Retina (tissue), 1 donor: Measurements from ENCODE around the gene CACNA2D3.
"Not testable (repeated sequence)": the region's sequence is repeated elsewhere in the genome, so short reads cannot be mapped to it uniquely, and the experiment has no call there.

ENCODE experiments used
- DNase-seq: peaks from one replicate; pipeline ENCODE4 v3.0.0-alpha.2; 2016

Gene CACNA2D3

GRCh38 chr3:54122324-54123002 lies at the start of gene CACNA2D3:
Gene CACNA2D3 (plus strand): TSS chr3:54122552.
- no peak for DNase-seq

- DNase-seq: no peak
Observed at GRCh38 chr3:54073386-54073785, 49.0 kb upstream of the CACNA2D3 start.

GRCh38 chr3:54079314-54079713 lies 43.0 kb upstream of the CACNA2D3 start:
- DNase-seq: no peak

GRCh38 chr3:54079730-54080325 lies 42.5 kb upstream of the CACNA2D3 start:
- peak; percentile 33 for DNase-seq

- DNase-seq: no peak
Observed at GRCh38 chr3:54083921-54084320, 38.4 kb upstream of the CACNA2D3 start.

GRCh38 chr3:54085936-54086335 lies 36.4 kb upstream of the CACNA2D3 start:
- no peak for DNase-seq

- peak; percentile 23 for DNase-seq
Observed at GRCh38 chr3:54086652-54087405, 35.5 kb upstream of the CACNA2D3 start.

- peak; percentile 83 for DNase-seq
Observed at GRCh38 chr3:54087581-54088410, 34.6 kb upstream of the CACNA2D3 start.

- no peak for DNase-seq
Observed at GRCh38 chr3:54093491-54094248, 28.7 kb upstream of the CACNA2D3 start.

- DNase-seq: no peak
Observed at GRCh38 chr3:54094926-54095325, 27.4 kb upstream of the CACNA2D3 start.

GRCh38 chr3:54099381-54099780 lies 23.0 kb upstream of the CACNA2D3 start:
- DNase-seq: no peak

- DNase-seq: no peak
Observed at GRCh38 chr3:54104084-54104483, 18.3 kb upstream of the CACNA2D3 start.

- not testable (repeated sequence) for DNase-seq
Observed at GRCh38 chr3:54116129-54116528, 6.2 kb upstream of the CACNA2D3 start.

- DNase-seq: peak; percentile 59
Observed at GRCh38 chr3:54120657-54121413, 1.5 kb upstream of the CACNA2D3 start.

GRCh38 chr3:54121414-54122323 lies 683 bp upstream of the CACNA2D3 start:
- peak; percentile 65 for DNase-seq

- peak; percentile 67 for DNase-seq
Observed at GRCh38 chr3:54123003-54123775, 837 bp downstream of the CACNA2D3 start.

GRCh38 chr3:54123776-54124196 lies 1.4 kb downstream of the CACNA2D3 start:
- no peak for DNase-seq

GRCh38 chr3:54125300-54125699 lies 2.9 kb downstream of the CACNA2D3 start:
- DNase-seq: no peak

- DNase-seq: no peak
Observed at GRCh38 chr3:54126551-54126950, 4.2 kb downstream of the CACNA2D3 start.
